Neuronal stem cell (in vitro differentiated cells): Measurements from ENCODE around the gene CDK8.

Experiments used
- DNase-seq: peaks from one replicate; pipeline ENCODE4 v3.0.0-alpha.2; 2013; ENCODE audit warnings: low spot score
- H2AFZ ChIP-seq: one replicate; pipeline ENCODE4 v1.6.1; 2013; ENCODE audit warnings: mild to moderate bottlenecking, low read length, inconsistent platforms
- H2AK5ac ChIP-seq: 2 replicates; pipeline ENCODE4 v1.6.1; 2013; ENCODE audit warnings: low read depth, mild to moderate bottlenecking, inconsistent platforms, low read length, moderate library complexity, mixed read lengths
- H2BK120ac ChIP-seq: 2 replicates; pipeline ENCODE4 v1.6.1; 2013; ENCODE audit warnings: low read depth, mild to moderate bottlenecking, inconsistent platforms, low read length, moderate library complexity, mixed read lengths
- H2BK12ac ChIP-seq: one replicate; pipeline ENCODE4 v1.6.1; 2013; ENCODE audit warnings: low read length, inconsistent platforms
- H2BK15ac ChIP-seq: 2 replicates; pipeline ENCODE4 v1.6.1; 2013; ENCODE audit warnings: mild to moderate bottlenecking, low read length, inconsistent platforms, mixed read lengths
- H2BK5ac ChIP-seq: one replicate; pipeline ENCODE4 v1.6.1; 2013; ENCODE audit warnings: inconsistent platforms, mild to moderate bottlenecking, low read length, moderate library complexity
- H3K14ac ChIP-seq: one replicate; pipeline ENCODE4 v1.6.1; 2013; ENCODE audit warnings: low read length, inconsistent platforms
- H3K18ac ChIP-seq: 2 replicates; pipeline ENCODE4 v1.6.1; 2013; ENCODE audit warnings: low read length, inconsistent platforms
- H3K23ac ChIP-seq: 2 replicates; pipeline ENCODE4 v1.6.1; 2013; ENCODE audit warnings: low read depth, mild to moderate bottlenecking, mixed read lengths, low read length, inconsistent platforms; ENCODE audit not compliant: poor library complexity
- H3K27ac ChIP-seq: replicated peaks from 3 replicates; pipeline ENCODE4 v1.5.1; 2013; ENCODE audit warnings: low read length, inconsistent platforms
- H3K27me3 ChIP-seq, 3 experiments: 2 replicates each; pipeline ENCODE4 v1.6.1; 2013; ENCODE audit warnings: low read length in 3 of 3, mild to moderate bottlenecking in 2 of 3, inconsistent platforms in 1 of 3, low read depth in 1 of 3, mixed read lengths in 1 of 3, moderate library complexity in 1 of 3; ENCODE audit not compliant: control insufficient read depth in 3 of 3, insufficient read depth in 3 of 3
- H3K36me3 ChIP-seq, 2 donors: replicated peaks in 1 of 2; 2 replicates each; pipeline ENCODE4 v1.6.1; 2013; ENCODE audit warnings: low read length in 2 of 2; ENCODE audit not compliant: control insufficient read depth in 2 of 2, insufficient read depth in 2 of 2
- H3K4ac ChIP-seq: 2 replicates; pipeline ENCODE4 v1.6.1; 2013; ENCODE audit warnings: inconsistent platforms, mild to moderate bottlenecking, low read length, moderate library complexity
- H3K4me1 ChIP-seq, 2 donors: 1 replicate in 1 of 2; 2 replicates in 1 of 2; pipeline ENCODE4 v1.6.1; 2013; ENCODE audit warnings: low read length in 2 of 2, low read depth in 1 of 2; ENCODE audit not compliant: control insufficient read depth in 2 of 2, insufficient read depth in 1 of 2
- H3K4me2 ChIP-seq: one replicate; pipeline ENCODE4 v1.6.1; 2013; ENCODE audit warnings: mild to moderate bottlenecking, low read length, inconsistent platforms; ENCODE audit not compliant: insufficient read depth, poor library complexity, severe bottlenecking
- H3K4me3 ChIP-seq, 2 donors: 2 replicates each; pipeline ENCODE4 v1.5.1; 2013; ENCODE audit warnings: low read length in 2 of 2, mild to moderate bottlenecking in 2 of 2, inconsistent platforms in 1 of 2, moderate library complexity in 1 of 2
- H3K79me1 ChIP-seq: one replicate; pipeline ENCODE4 v1.6.1; 2013; ENCODE audit warnings: low read depth, mild to moderate bottlenecking, inconsistent platforms, low read length, moderate library complexity
- H3K9ac ChIP-seq: one replicate; pipeline ENCODE4 v1.6.1; 2013; ENCODE audit warnings: mild to moderate bottlenecking, low read depth, low read length, inconsistent platforms; ENCODE audit not compliant: poor library complexity
- H3K9me3 ChIP-seq, 2 donors: replicated peaks in 1 of 2; 2 replicates each; pipeline versions ENCODE3 to v1.6.1; 2013; ENCODE audit warnings: low read length in 2 of 2, mild to moderate bottlenecking in 2 of 2, inconsistent platforms in 1 of 2, low read depth in 1 of 2, mixed read lengths in 1 of 2, moderate library complexity in 1 of 2; ENCODE audit not compliant: control insufficient read depth in 2 of 2, insufficient read depth in 1 of 2
- H4K8ac ChIP-seq: one replicate; pipeline ENCODE4 v1.6.1; 2013; ENCODE audit warnings: low read depth, mild to moderate bottlenecking, inconsistent platforms, low read length, moderate library complexity
- H4K91ac ChIP-seq: one replicate; pipeline ENCODE4 v1.6.1; 2013; ENCODE audit warnings: low read length, low read depth, mild to moderate bottlenecking, inconsistent platforms; ENCODE audit not compliant: poor library complexity
- WGBS, 2 donors: extraction: QIAGEN DNeasy Blood & Tissue Kit; methylation state at CpG; one replicate each; pipeline ENCODE4 v1.1.7; 2013; ENCODE audit warnings: missing lambda C conversion rate in 2 of 2, mixed read lengths in 1 of 2; ENCODE audit not compliant: insufficient read length in 2 of 2, insufficient replicate concordance in 1 of 2; ENCODE audit errors: extremely low coverage in 2 of 2; 5-methylcytosine and 5-hydroxymethylcytosine counted together

Gene CDK8

DNA sequence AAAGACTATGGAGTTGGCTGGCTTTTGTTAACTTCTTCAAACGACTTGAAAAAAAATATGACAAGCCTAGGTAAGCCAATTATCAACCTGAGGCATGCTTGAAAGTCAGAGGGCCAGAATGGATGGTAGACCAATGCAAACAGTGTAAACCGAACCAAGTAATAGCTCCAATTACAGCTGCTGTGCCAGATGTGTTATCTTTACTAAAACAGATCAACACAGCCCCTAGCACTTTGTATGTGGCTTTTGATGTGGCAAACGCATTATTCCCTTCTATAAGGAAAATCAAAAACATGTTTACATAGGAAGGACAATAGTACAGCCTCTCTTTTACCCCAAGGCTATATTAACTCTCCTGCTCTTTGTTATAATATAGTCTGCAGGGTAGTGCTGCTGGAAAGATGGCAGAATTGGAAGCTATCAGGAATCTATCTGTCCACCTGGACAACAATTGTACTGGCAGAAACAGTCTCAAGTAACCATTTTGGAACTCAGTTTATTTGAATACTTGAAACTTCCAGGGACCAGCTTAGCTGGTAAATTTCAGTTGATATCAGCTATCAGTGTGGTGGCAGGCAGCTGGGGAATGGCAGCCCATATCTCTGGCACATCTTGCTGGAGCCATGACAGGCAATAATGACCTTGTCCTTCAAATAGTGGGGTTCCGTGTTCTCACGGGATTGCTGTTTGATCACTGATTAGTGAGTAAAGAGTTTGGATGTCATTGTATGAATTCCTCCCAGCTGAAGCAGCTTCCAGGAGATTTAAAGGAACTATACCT lies 159.2 kb downstream of the CDK8 start:
- H2AFZ ChIP-seq: no peak overlapping the region
- H3K18ac ChIP-seq: no peak overlapping the region
- H3K36me3 ChIP-seq: peaks cover 0 to 2% of the 10 kb centered on the region in 2 donors
- H3K14ac ChIP-seq: no peak overlapping the region
- no peak overlapping the region for H2BK120ac ChIP-seq
- no peak overlapping the region for H4K91ac ChIP-seq
- no peak overlapping the region for H3K27ac ChIP-seq
- no peak overlapping the region for H3K4ac ChIP-seq
- H3K79me1 ChIP-seq: no peaks in the 10 kb centered on the region
- peaks cover 0 to 1% of the 10 kb centered on the region in 2 donors for H3K4me1 ChIP-seq
- H3K27me3 ChIP-seq: no peaks in the 10 kb centered on the region
- no peak overlapping the region for H2AK5ac ChIP-seq
- no peak for DNase-seq
- H3K23ac ChIP-seq: no peak overlapping the region
- no peak overlapping the region for H2BK5ac ChIP-seq
- no peak overlapping the region for H4K8ac ChIP-seq
- no peak overlapping the region for H2BK15ac ChIP-seq
- no peak overlapping the region for H3K4me3 ChIP-seq
- no peak overlapping the region for H2BK12ac ChIP-seq
- H3K9me3 ChIP-seq: no peaks in the 10 kb centered on the region
- H3K9ac ChIP-seq: no peak overlapping the region
- no peak overlapping the region for H3K4me2 ChIP-seq
- WGBS, 2 donors: no CpG with 5 or more reads among the region's 5 CpGs

DNA sequence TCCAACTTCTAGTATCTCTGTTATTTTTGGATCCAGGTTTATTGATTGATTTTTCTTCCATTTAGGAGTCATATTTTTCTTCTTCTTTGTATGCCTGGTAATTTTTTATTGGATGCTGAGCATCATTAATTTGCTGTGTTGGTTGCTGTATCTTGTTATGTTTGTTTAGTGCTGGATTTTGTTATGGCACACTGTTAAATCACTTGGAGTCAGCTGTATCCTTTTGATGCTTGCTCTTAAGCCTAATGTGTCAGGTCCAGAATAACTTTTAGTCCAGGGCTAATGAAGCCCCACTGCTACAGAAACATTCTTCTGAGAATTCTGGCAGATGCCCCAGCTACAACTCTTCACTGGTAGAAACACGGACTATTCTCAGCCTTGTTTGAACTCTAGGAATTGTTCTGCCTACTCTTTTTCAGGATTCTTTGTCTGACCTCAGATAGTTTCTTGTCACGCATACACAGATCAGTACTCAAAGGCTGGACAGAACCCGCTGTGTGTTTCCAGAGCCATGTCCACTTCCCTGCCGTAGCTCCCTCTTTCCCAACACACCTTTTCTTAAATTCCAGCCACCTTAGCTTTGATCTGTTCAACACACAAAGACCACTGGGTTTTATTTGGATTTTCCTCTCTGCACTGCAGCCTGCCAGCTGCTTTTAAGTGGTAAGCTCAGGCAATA lies 166.5 kb downstream of the CDK8 start:
- Histone ChIP-seq H3K4ac (no peak overlapping the region), H3K9me3 (no peaks in the 10 kb centered on the region), H3K23ac (no peak overlapping the region), H4K8ac (no peak overlapping the region), H3K27ac (no peak overlapping the region), H2BK5ac (no peak overlapping the region), H3K4me3 (no peak overlapping the region), H2AK5ac (no peak overlapping the region), H3K79me1 (no peaks in the 10 kb centered on the region), H2AFZ (no peak overlapping the region), H3K14ac (no peak overlapping the region), H3K27me3 (no peaks in the 10 kb centered on the region), H3K18ac (no peak overlapping the region), H4K91ac (no peak overlapping the region), H3K4me2 (no peak overlapping the region), H2BK12ac (no peak overlapping the region), H2BK120ac (no peak overlapping the region), H3K9ac (no peak overlapping the region), H3K4me1 (peaks cover 0 to 2% of the 10 kb centered on the region in 2 donors), H3K36me3 (no peaks in the 10 kb centered on the region), H2BK15ac (no peak overlapping the region)
- no CpG with 5 or more reads among the region's 4 CpGs for WGBS, 2 donors
- DNase-seq: no peak

DNA sequence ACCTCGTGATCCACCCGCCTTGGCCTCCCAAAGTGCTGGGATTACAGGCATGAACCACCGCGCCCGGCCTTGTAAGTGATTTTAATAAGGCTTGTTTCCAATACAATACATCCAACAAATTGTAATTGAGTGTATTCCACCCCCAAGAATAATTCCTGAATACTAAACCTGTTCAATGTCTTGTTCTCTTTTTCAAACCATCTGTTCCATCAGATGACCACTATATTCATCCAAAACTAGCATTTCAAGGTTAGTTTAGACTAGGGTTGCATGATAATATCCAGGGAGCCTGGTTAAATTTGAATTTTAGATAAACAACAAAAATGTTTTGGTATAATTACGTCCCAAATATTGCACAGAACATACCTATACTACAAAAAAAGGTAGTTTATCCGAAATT lies 168.1 kb downstream of the CDK8 start:
- no CpG with 5 or more reads among the region's 7 CpGs for WGBS, 2 donors
- H2AK5ac ChIP-seq: no peak overlapping the region

DNA sequence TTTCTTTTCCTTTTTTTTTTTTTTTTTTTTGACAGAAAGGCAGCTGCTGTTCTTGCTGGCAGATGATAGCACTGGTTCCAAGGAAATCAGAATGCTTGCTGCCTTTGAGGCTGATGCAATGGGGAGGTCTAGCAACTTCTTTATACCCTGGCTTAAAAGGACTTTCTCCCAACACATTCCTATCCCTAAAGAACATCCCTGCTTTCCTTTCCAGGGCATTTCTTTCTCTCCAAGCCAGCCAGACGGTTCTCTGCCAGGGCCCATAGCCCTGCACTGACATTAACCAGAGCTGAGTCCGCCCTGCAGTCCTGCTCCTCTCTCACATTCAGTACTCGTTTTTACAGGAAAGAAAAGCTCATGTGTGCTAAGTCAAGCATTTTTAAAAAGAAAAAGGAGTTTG lies 169.7 kb downstream of the CDK8 start:
- Histone ChIP-seq H3K4ac (no peak overlapping the region), H3K36me3 (no peaks in the 10 kb centered on the region), H2BK5ac (no peak overlapping the region), H4K8ac (no peak overlapping the region), H4K91ac (no peak overlapping the region), H3K14ac (no peak overlapping the region), H2AK5ac (no peak overlapping the region), H2BK15ac (no peak overlapping the region), H3K4me1 (peaks cover 0 to 2% of the 10 kb centered on the region in 2 donors), H3K27ac (no peak overlapping the region), H3K23ac (no peak overlapping the region), H2BK12ac (no peak overlapping the region), H3K79me1 (no peaks in the 10 kb centered on the region), H2AFZ (no peak overlapping the region), H2BK120ac (no peak overlapping the region), H3K18ac (no peak overlapping the region), H3K4me3 (no peak overlapping the region), H3K27me3 (no peaks in the 10 kb centered on the region), H3K9me3 (no peaks in the 10 kb centered on the region), H3K4me2 (no peak overlapping the region), H3K9ac (no peak overlapping the region)
- WGBS, 2 donors: no CpG with 5 or more reads among the region's 3 CpGs
- no peak for DNase-seq

More for the DNA sequence above, 168.1 kb downstream of the CDK8 start:
- Histone ChIP-seq H2BK12ac (no peak overlapping the region), H3K36me3 (no peaks in the 10 kb centered on the region), H2BK15ac (no peak overlapping the region), H4K8ac (no peak overlapping the region), H3K9me3 (no peaks in the 10 kb centered on the region), H3K14ac (no peak overlapping the region), H2BK5ac (no peak overlapping the region), H3K4me1 (peaks cover 0 to 2% of the 10 kb centered on the region in 2 donors), H3K4me2 (no peak overlapping the region), H3K27ac (no peak overlapping the region), H3K18ac (no peak overlapping the region), H3K27me3 (no peaks in the 10 kb centered on the region), H2AFZ (no peak overlapping the region), H3K23ac (no peak overlapping the region), H3K4ac (no peak overlapping the region), H3K79me1 (no peaks in the 10 kb centered on the region), H4K91ac (no peak overlapping the region), H2BK120ac (no peak overlapping the region), H3K9ac (no peak overlapping the region), H3K4me3 (no peak overlapping the region)
- DNase-seq: no peak
